Measurements from ENCODE around the gene IFT88. TPM values are rescaled to one million over a fixed set of nuclear protein-coding genes. Genes with fewer than 3 reads are reported as not detected.

The IFT88 gene
- total and polyA plus RNA-seq, 2 of the 8 experiments (the other 6 are each of a cell fraction or from before 2014, with no cell fraction given), result 1.7 to 5.8 TPM

DNA sequence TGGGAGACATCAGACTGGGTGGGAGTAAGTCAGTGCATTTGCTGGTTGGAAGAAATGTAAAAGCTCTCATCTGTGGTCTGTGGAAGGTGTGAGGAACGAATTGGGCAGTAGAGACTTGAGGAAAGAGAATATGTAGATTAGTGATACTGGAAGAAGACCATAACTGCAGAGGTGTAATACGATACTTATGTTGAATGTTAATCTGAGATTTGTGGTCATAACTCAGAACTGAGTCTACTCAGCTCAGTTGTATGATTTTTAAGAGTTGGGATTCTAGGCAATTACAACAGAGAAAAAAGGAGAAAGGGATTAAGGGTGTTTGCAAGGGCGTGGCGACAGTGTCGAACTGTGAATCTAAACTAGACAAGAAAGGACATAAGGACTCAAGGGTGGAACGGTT lies 133.3 kb downstream of the IFT88 start (continued):
- TF ChIP-seq, protein P1, sequence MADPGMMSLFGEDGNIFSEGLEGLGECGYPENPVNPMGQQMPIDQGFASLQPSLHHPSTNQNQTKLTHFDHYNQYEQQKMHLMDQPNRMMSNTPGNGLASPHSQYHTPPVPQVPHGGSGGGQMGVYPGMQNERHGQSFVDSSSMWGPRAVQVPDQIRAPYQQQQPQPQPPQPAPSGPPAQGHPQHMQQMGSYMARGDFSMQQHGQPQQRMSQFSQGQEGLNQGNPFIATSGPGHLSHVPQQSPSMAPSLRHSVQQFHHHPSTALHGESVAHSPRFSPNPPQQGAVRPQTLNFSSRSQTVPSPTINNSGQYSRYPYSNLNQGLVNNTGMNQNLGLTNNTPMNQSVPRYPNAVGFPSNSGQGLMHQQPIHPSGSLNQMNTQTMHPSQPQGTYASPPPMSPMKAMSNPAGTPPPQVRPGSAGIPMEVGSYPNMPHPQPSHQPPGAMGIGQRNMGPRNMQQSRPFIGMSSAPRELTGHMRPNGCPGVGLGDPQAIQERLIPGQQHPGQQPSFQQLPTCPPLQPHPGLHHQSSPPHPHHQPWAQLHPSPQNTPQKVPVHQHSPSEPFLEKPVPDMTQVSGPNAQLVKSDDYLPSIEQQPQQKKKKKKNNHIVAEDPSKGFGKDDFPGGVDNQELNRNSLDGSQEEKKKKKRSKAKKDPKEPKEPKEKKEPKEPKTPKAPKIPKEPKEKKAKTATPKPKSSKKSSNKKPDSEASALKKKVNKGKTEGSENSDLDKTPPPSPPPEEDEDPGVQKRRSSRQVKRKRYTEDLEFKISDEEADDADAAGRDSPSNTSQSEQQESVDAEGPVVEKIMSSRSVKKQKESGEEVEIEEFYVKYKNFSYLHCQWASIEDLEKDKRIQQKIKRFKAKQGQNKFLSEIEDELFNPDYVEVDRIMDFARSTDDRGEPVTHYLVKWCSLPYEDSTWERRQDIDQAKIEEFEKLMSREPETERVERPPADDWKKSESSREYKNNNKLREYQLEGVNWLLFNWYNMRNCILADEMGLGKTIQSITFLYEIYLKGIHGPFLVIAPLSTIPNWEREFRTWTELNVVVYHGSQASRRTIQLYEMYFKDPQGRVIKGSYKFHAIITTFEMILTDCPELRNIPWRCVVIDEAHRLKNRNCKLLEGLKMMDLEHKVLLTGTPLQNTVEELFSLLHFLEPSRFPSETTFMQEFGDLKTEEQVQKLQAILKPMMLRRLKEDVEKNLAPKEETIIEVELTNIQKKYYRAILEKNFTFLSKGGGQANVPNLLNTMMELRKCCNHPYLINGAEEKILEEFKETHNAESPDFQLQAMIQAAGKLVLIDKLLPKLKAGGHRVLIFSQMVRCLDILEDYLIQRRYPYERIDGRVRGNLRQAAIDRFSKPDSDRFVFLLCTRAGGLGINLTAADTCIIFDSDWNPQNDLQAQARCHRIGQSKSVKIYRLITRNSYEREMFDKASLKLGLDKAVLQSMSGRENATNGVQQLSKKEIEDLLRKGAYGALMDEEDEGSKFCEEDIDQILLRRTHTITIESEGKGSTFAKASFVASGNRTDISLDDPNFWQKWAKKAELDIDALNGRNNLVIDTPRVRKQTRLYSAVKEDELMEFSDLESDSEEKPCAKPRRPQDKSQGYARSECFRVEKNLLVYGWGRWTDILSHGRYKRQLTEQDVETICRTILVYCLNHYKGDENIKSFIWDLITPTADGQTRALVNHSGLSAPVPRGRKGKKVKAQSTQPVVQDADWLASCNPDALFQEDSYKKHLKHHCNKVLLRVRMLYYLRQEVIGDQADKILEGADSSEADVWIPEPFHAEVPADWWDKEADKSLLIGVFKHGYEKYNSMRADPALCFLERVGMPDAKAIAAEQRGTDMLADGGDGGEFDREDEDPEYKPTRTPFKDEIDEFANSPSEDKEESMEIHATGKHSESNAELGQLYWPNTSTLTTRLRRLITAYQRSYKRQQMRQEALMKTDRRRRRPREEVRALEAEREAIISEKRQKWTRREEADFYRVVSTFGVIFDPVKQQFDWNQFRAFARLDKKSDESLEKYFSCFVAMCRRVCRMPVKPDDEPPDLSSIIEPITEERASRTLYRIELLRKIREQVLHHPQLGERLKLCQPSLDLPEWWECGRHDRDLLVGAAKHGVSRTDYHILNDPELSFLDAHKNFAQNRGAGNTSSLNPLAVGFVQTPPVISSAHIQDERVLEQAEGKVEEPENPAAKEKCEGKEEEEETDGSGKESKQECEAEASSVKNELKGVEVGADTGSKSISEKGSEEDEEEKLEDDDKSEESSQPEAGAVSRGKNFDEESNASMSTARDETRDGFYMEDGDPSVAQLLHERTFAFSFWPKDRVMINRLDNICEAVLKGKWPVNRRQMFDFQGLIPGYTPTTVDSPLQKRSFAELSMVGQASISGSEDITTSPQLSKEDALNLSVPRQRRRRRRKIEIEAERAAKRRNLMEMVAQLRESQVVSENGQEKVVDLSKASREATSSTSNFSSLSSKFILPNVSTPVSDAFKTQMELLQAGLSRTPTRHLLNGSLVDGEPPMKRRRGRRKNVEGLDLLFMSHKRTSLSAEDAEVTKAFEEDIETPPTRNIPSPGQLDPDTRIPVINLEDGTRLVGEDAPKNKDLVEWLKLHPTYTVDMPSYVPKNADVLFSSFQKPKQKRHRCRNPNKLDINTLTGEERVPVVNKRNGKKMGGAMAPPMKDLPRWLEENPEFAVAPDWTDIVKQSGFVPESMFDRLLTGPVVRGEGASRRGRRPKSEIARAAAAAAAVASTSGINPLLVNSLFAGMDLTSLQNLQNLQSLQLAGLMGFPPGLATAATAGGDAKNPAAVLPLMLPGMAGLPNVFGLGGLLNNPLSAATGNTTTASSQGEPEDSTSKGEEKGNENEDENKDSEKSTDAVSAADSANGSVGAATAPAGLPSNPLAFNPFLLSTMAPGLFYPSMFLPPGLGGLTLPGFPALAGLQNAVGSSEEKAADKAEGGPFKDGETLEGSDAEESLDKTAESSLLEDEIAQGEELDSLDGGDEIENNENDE (IDR thresholded peaks at IDR 0.05; ENCODE audit: insufficient replicate concordance, low read length), result no peak
- TF ChIP-seq NRF1 (IDR thresholded peaks at IDR 0.05; ENCODE audit: low read depth, low read length) (no peak), RAD21 (IDR thresholded peaks at IDR 0.05 in 1 of 2, conservative IDR thresholded peaks at IDR 0.05 in 1 of 2; ENCODE audit: low read depth in 2 of 2, low read length in 2 of 2) (no peak), ASH2L (IDR thresholded peaks at IDR 0.05; ENCODE audit: low read length) (no peak), EGR1 (IDR thresholded peaks at IDR 0.05; ENCODE audit: borderline replicate concordance, low read depth, low read length) (no peak)

Data from H1 (cell line).